GM21723 (cell line): ENCODE measurements around the gene CLDND1.
A peak's percentile ranks its signal among the peaks of the same experiment; 100 is the strongest.

Experiments used
- ATAC-seq: cut with Tn5 transposase; IDR thresholded peaks from one replicate; pipeline ENCODE4 v1.9.1; 2021; ENCODE audit warnings: mild to moderate bottlenecking, moderate library complexity; ENCODE audit not compliant: unreplicated experiment

CLDND1 gene

GRCh38 chr3:98521897-98522543, 682 bp downstream of the CLDND1 start:
- ATAC-seq = peak; percentile 38

- no peak for ATAC-seq
These were observed 3.4 kb downstream of the CLDND1 start for GRCh38 chr3:98519351-98519750.

- no peak for ATAC-seq
These were observed 3.9 kb downstream of the CLDND1 start for GRCh38 chr3:98518816-98519215.

GRCh38 chr3:98514948-98515347, 7.8 kb downstream of the CLDND1 start:
- no peak for ATAC-seq

- no peak for ATAC-seq
These were observed 9.0 kb downstream of the CLDND1 start for GRCh38 chr3:98513736-98514135.

GRCh38 chr3:98513091-98513511, 9.6 kb downstream of the CLDND1 start:
- no peak for ATAC-seq

- ATAC-seq = no peak
These were observed 10.1 kb downstream of the CLDND1 start for GRCh38 chr3:98512576-98512975.

- no peak for ATAC-seq
These were observed 14.1 kb downstream of the CLDND1 start for GRCh38 chr3:98508582-98508981.

- ATAC-seq = no peak
These were observed 18.2 kb downstream of the CLDND1 start for GRCh38 chr3:98504539-98504938.

- no peak for ATAC-seq
These were observed 20.7 kb downstream of the CLDND1 start for GRCh38 chr3:98501863-98502576.

GRCh38 chr3:98501270-98501669, 21.4 kb downstream of the CLDND1 start:
- no peak for ATAC-seq

- ATAC-seq = no peak
These were observed 22.7 kb downstream of the CLDND1 start for GRCh38 chr3:98500019-98500418.

- ATAC-seq = no peak
These were observed 25.3 kb downstream of the CLDND1 start, which contains the start of gene OR5K2 for GRCh38 chr3:98497381-98497780. OR5K2 (plus strand) TSS chr3:98497681; CDS start chr3:98497681, 0 bp downstream.

GRCh38 chr3:98483626-98484025, 39.1 kb downstream of the CLDND1 start:
- no peak for ATAC-seq

GRCh38 chr3:98482717-98483482, 39.8 kb downstream of the CLDND1 start:
- ATAC-seq = no peak
